SK-N-SH (cell line): ENCODE measurements around the gene PCYT1B. TPM values are rescaled to one million over a fixed set of nuclear protein-coding genes. Genes with fewer than 3 reads are reported as not detected.

Experiments used
- CTCF ChIA-PET: fragments of 300-600, 350-600 bp; formaldehyde crosslinking; extraction: SDS; loops from one replicate; lab custom pipeline; 2021; lab: Yijun Ruan, JAX
- POLR2A ChIA-PET: fragments of 350-600 bp; sonication (Branson Sonifier 250); formaldehyde crosslinking; extraction: SDS; loops from one replicate; lab custom pipeline; 2020; ENCODE audit warnings: antibody characterized with exemption, inconsistent platforms; lab: Yijun Ruan, JAX
- DNase-seq: peaks from one replicate; pipeline ENCODE4 v3.0.0; 2012
- H2AFZ ChIP-seq: fragments of 200-600 bp; sonication (generic); 2 replicates; pipeline ENCODE4 v1.8.1; 2016; ENCODE audit warnings: antibody characterized with exemption, mild to moderate bottlenecking, low read depth
- H3F3A ChIP-seq: fragments of 200-600 bp; sonication (generic); replicated peaks from 2 replicates; pipeline ENCODE3; 2016; ENCODE audit warnings: antibody characterized with exemption, mild to moderate bottlenecking; ENCODE audit not compliant: insufficient read depth
- H3K27ac ChIP-seq, 2 experiments: fragments of 200-500 bp in 1 of 2; fragments of 200-600 bp in 1 of 2; sonication (Bioruptor generic) in 1 of 2; sonication (generic), shearing (Covaris generic) in 1 of 2; 2 replicates each; pipeline versions ENCODE4 v1.5.1 to v1.6.1; 2014 to 2016; ENCODE audit warnings: low read depth in 2 of 2, inconsistent platforms in 1 of 2, low read length in 1 of 2, mild to moderate bottlenecking in 1 of 2, mixed read lengths in 1 of 2
- H3K27me3 ChIP-seq: fragments of 200-600 bp; sonication (generic), shearing (Covaris generic); 2 replicates; pipeline ENCODE4 v1.6.1; 2016; ENCODE audit warnings: mixed run types; ENCODE audit not compliant: insufficient read depth
- H3K36me3 ChIP-seq, 2 experiments: fragments of 200-500 bp in 1 of 2; fragments of 200-600 bp in 1 of 2; sonication (Bioruptor generic) in 1 of 2; sonication (generic) in 1 of 2; replicated peaks in 1 of 2; 2 replicates each; pipeline versions ENCODE3 to v1.5.1; 2014 to 2016; ENCODE audit warnings: low read length in 1 of 2, mild to moderate bottlenecking in 1 of 2; ENCODE audit not compliant: insufficient read depth in 2 of 2, control insufficient read depth in 1 of 2
- H3K4me1 ChIP-seq, 2 experiments: fragments of 200-500 bp in 1 of 2; fragments of 200-600 bp in 1 of 2; sonication (Bioruptor generic) in 1 of 2; sonication (generic), shearing (Covaris generic) in 1 of 2; 2 replicates each; pipeline versions ENCODE4 v1.5.1 to v1.6.1; 2014 to 2016; ENCODE audit warnings: low read depth in 1 of 2, low read length in 1 of 2, mixed run types in 1 of 2; ENCODE audit not compliant: insufficient read depth in 2 of 2, control insufficient read depth in 1 of 2
- H3K4me2 ChIP-seq: fragments of 200-600 bp; sonication (generic), shearing (Covaris generic); 2 replicates; pipeline ENCODE4 v1.6.1; 2017; ENCODE audit warnings: mixed run types
- H3K4me3 ChIP-seq, 2 experiments: fragments of 200-500 bp in 1 of 2; fragments of 200-600 bp in 1 of 2; sonication (Bioruptor generic) in 1 of 2; sonication (generic), shearing (Covaris generic) in 1 of 2; 2 replicates each; pipeline versions ENCODE4 v1.5.1 to v1.8.1; 2014 to 2016; ENCODE audit warnings: low read depth in 2 of 2, inconsistent platforms in 1 of 2, low read length in 1 of 2, mild to moderate bottlenecking in 1 of 2, mixed read lengths in 1 of 2, moderate library complexity in 1 of 2
- H3K79me2 ChIP-seq: fragments of 200-600 bp; sonication (generic); 2 replicates; pipeline ENCODE4 v1.8.1; 2017; ENCODE audit warnings: mild to moderate bottlenecking; ENCODE audit not compliant: insufficient read depth
- H3K9ac ChIP-seq: fragments of 200-600 bp; sonication (generic); 2 replicates; pipeline ENCODE4 v1.6.1; 2017; ENCODE audit warnings: mixed run types
- H3K9me2 ChIP-seq: fragments of 200-600 bp; sonication (generic); 2 replicates; pipeline ENCODE4 v1.6.1; 2017; ENCODE audit warnings: mixed run types
- H3K9me3 ChIP-seq: fragments of 200-600 bp; sonication (generic); 2 replicates; pipeline ENCODE4 v1.6.1; 2017; ENCODE audit warnings: mixed run types, mild to moderate bottlenecking, moderate library complexity
- H4K20me1 ChIP-seq: fragments of 200-600 bp; sonication (generic); 2 replicates; pipeline ENCODE4 v1.6.1; 2017; ENCODE audit warnings: mild to moderate bottlenecking, mixed run types; ENCODE audit not compliant: insufficient read depth
- ELF1 ChIP-seq: IDR thresholded peaks from 2 replicates; pipeline ENCODE4 v1.4.0; 2012
- EZH2phosphoT487 ChIP-seq: fragments of 200-600 bp; sonication (generic); IDR thresholded peaks from 2 replicates; pipeline ENCODE4 v1.6.1; 2017; ENCODE audit warnings: low read depth, mixed run types, mild to moderate bottlenecking, antibody characterized with exemption, moderate library complexity, borderline replicate concordance
- FOXJ3 ChIP-seq: sonication (generic); formaldehyde crosslinking; IDR thresholded peaks from 2 replicates; pipeline ENCODE4 v1.5.1; 2020; ENCODE audit warnings: mild to moderate bottlenecking, missing genetic modification reagents
- FOXM1 ChIP-seq: IDR thresholded peaks from 2 replicates; pipeline ENCODE4 v1.4.0; 2012; ENCODE audit warnings: low read depth, mild to moderate bottlenecking
- GATA2 ChIP-seq: sonication (generic); formaldehyde crosslinking; IDR thresholded peaks from 2 replicates; pipeline ENCODE4 v1.5.0; 2020; ENCODE audit warnings: mild to moderate bottlenecking, missing genetic modification reagents
- JUND ChIP-seq: IDR thresholded peaks from 2 replicates; pipeline ENCODE4 v1.4.0; 2012
- MAX ChIP-seq: IDR thresholded peaks from 2 replicates; pipeline ENCODE4 v1.4.0; 2012; ENCODE audit warnings: low read depth
- NFIC ChIP-seq: IDR thresholded peaks from 2 replicates; pipeline ENCODE4 v1.4.0; 2012; ENCODE audit warnings: borderline replicate concordance
- NRF1 ChIP-seq: IDR thresholded peaks from 2 replicates; pipeline ENCODE4 v1.6.1; 2012; ENCODE audit warnings: low read depth, mild to moderate bottlenecking, low read length
- POLR2AphosphoS5 ChIP-seq: IDR thresholded peaks from 2 replicates; pipeline ENCODE4 v1.6.1; 2012; ENCODE audit warnings: low read depth, low read length
- RCOR1 ChIP-seq: fragments of 150-350 bp; IDR thresholded peaks from 2 replicates; pipeline ENCODE4 v1.6.1; 2017; ENCODE audit warnings: antibody characterized with exemption, low read length
- RFX5 ChIP-seq: IDR thresholded peaks from 2 replicates; pipeline ENCODE4 v1.6.1; 2012; ENCODE audit warnings: mild to moderate bottlenecking, improper control_type of control experiment, low read length
- RXRA ChIP-seq: IDR thresholded peaks from 2 replicates; pipeline ENCODE4 v1.4.0; 2012; ENCODE audit warnings: low read depth, mild to moderate bottlenecking, borderline replicate concordance
- SMC3 ChIP-seq: IDR thresholded peaks from 2 replicates; pipeline ENCODE4 v1.6.1; 2012; ENCODE audit warnings: low read depth, low read length, improper control_type of control experiment
- TEAD4 ChIP-seq: IDR thresholded peaks from 2 replicates; pipeline ENCODE4 v1.4.0; 2012; ENCODE audit warnings: mild to moderate bottlenecking, borderline replicate concordance; ENCODE audit not compliant: insufficient read depth
- USF1 ChIP-seq: IDR thresholded peaks from 2 replicates; pipeline ENCODE4 v1.4.0; 2012; ENCODE audit warnings: low read depth, borderline replicate concordance
- polyA plus RNA-seq, 3 experiments: library from polyadenylated mRNA; depleted of rRNA; stranded (reverse); fragments of >200 nt; gene quantifications; 2 replicates each; pipeline ENCODE4 v1.2.3, GENCODE V29; 2012
- TF ChIP-seq, protein P1 (sequence below): fragments of 150-350 bp; IDR thresholded peaks from 2 replicates; pipeline ENCODE4 v1.6.1; 2016; ENCODE audit warnings: mild to moderate bottlenecking, low read depth, low read length
- TF ChIP-seq, protein P2 (sequence below): fragments of 150-350 bp; IDR thresholded peaks from 2 replicates; pipeline ENCODE4 v1.6.1; 2017; ENCODE audit warnings: antibody characterized with exemption, low read length, low read depth, borderline replicate concordance
- TF ChIP-seq, protein P3 (sequence below): IDR thresholded peaks from 2 replicates; pipeline ENCODE4; 2012

The PCYT1B gene
- polyA plus RNA-seq, 1 of the 3 experiments (the other 2 are of a cell fraction) = 2.6 TPM

DNA sequence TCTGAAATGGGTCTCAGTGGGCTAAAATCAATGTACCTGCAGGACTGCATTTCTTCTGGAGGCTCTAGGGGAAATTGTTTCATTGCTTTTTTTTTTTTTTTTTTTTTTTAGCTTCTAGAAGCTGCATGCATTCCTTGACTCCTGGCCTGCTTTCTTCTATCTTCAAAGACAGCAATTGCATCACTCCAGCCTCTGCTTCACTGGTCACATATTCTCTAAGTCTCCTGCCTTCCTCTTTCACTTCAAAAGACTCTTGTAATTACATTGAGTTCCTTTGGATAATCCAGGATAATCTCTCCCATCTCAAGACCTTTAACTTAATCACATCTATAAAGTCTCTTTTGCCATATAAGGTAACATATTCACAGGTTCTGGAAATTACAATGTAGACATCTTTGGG is 11.3 kb upstream of the PCYT1B start:
- Histone ChIP-seq H3K9me2 (no peaks in the 10 kb centered on the region), H3K79me2 (no peaks in the 10 kb centered on the region), H3K36me3 (no peaks in the 10 kb centered on the region), H3K9ac (no peak overlapping the region), H3K9me3 (no peaks in the 10 kb centered on the region), H3K27ac (no peak overlapping the region), H3K4me3 (no peak overlapping the region), H2AFZ (no peak overlapping the region), H3K4me2 (no peak overlapping the region), H3K27me3 (no peaks in the 10 kb centered on the region), H3F3A (no peaks in the 10 kb centered on the region), H4K20me1 (no peaks in the 10 kb centered on the region), H3K4me1 (no peaks in the 10 kb centered on the region)
- ChIA-PET POLR2A (no interaction called here), CTCF (no interaction called here)
- no peak for TF ChIP-seq GATA2
- TF ChIP-seq RFX5 = no peak
- no peak for TF ChIP-seq TEAD4
- TF ChIP-seq USF1 = no peak
- TF ChIP-seq, protein P1, sequence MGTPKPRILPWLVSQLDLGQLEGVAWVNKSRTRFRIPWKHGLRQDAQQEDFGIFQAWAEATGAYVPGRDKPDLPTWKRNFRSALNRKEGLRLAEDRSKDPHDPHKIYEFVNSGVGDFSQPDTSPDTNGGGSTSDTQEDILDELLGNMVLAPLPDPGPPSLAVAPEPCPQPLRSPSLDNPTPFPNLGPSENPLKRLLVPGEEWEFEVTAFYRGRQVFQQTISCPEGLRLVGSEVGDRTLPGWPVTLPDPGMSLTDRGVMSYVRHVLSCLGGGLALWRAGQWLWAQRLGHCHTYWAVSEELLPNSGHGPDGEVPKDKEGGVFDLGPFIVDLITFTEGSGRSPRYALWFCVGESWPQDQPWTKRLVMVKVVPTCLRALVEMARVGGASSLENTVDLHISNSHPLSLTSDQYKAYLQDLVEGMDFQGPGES = no peak
- no peak for TF ChIP-seq ELF1
- TF ChIP-seq JUND = no peak
- no peak for TF ChIP-seq FOXM1
- TF ChIP-seq FOXJ3 (CRISPR knock-in tag) = no peak
- TF ChIP-seq, protein P2, sequence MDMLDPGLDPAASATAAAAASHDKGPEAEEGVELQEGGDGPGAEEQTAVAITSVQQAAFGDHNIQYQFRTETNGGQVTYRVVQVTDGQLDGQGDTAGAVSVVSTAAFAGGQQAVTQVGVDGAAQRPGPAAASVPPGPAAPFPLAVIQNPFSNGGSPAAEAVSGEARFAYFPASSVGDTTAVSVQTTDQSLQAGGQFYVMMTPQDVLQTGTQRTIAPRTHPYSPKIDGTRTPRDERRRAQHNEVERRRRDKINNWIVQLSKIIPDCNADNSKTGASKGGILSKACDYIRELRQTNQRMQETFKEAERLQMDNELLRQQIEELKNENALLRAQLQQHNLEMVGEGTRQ = no peak
- TF ChIP-seq SMC3 = no peak
- no peak for TF ChIP-seq MAX
- TF ChIP-seq, protein P3, sequence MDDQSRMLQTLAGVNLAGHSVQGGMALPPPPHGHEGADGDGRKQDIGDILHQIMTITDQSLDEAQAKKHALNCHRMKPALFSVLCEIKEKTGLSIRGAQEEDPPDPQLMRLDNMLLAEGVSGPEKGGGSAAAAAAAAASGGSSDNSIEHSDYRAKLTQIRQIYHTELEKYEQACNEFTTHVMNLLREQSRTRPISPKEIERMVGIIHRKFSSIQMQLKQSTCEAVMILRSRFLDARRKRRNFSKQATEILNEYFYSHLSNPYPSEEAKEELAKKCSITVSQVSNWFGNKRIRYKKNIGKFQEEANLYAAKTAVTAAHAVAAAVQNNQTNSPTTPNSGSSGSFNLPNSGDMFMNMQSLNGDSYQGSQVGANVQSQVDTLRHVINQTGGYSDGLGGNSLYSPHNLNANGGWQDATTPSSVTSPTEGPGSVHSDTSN = no peak
- no peak for TF ChIP-seq RCOR1
- no peak for TF ChIP-seq POLR2AphosphoS5
- TF ChIP-seq EZH2phosphoT487 = no peak
- TF ChIP-seq NRF1 = no peak
- TF ChIP-seq RXRA = no peak
- no peak for TF ChIP-seq NFIC
- DNase-seq = no peak
